PC-3 (cell line): ENCODE data around the gene ARL8A. TPM values are rescaled to one million over a fixed set of nuclear protein-coding genes. Genes with fewer than 3 reads are reported as not detected.

ENCODE experiments used
- ATAC-seq: fragments of 200-7000 bp; cut with Tn5 transposase; 2 replicates; pipeline ENCODE4 v1.9.1; 2020; ENCODE audit warnings: mild to moderate bottlenecking, moderate library complexity
- BruUV-seq: library from RNA; stranded (reverse); fragments of 400-500 nt; replicated peaks from 2 replicates; lab custom pipeline; 2021; lab: Mats Ljungman, UMichigan
- CTCF ChIA-PET: fragments of 300-600 bp; sonication (Branson Sonifier 250); formaldehyde crosslinking; loops from one replicate; lab custom pipeline; 2022; ENCODE audit warnings: antibody characterized with exemption; lab: Charles Lee
- POLR2A ChIA-PET: fragments of 300-600 bp; sonication (Branson Sonifier 250); formaldehyde crosslinking; loops from one replicate; lab custom pipeline; 2022; ENCODE audit warnings: antibody characterized with exemption; ENCODE audit not compliant: unreplicated experiment; lab: Charles Lee
- DNase-seq: peaks from one replicate; pipeline ENCODE4 v3.0.0-alpha.2; 2015
- H2AFZ ChIP-seq: fragments of 300-600 bp; sonication (generic); 2 replicates; pipeline ENCODE4 v1.6.0; 2016; ENCODE audit warnings: antibody characterized with exemption, low read length
- H3F3A ChIP-seq: fragments of 300-600 bp; sonication (generic); one replicate; pipeline ENCODE4 v1.6.0; 2017; ENCODE audit warnings: antibody characterized with exemption, low read length, control low read depth, mild to moderate bottlenecking; ENCODE audit not compliant: unreplicated experiment
- H3K27ac ChIP-seq: fragments of 300-600 bp; sonication (generic); 2 replicates; pipeline ENCODE4 v1.5.1; 2016; ENCODE audit warnings: mild to moderate bottlenecking, low read length
- H3K27me3 ChIP-seq: fragments of 300-600 bp; sonication (generic); 2 replicates; pipeline ENCODE4 v1.6.1; 2016; ENCODE audit warnings: low read length, mixed read lengths
- H3K36me3 ChIP-seq: fragments of 300-600 bp; sonication (generic); 2 replicates; pipeline ENCODE4 v1.6.1; 2016; ENCODE audit warnings: low read depth, mixed run types, low read length, mixed read lengths
- H3K4me1 ChIP-seq: fragments of 300-600 bp; sonication (generic); 2 replicates; pipeline ENCODE4 v1.5.1; 2016; ENCODE audit warnings: low read length; ENCODE audit not compliant: insufficient read depth
- H3K4me2 ChIP-seq: fragments of 300-600 bp; sonication (generic); 2 replicates; pipeline ENCODE4 v1.6.0; 2016; ENCODE audit warnings: low read length
- H3K4me3 ChIP-seq: fragments of 300-600 bp; sonication (generic); 2 replicates; pipeline ENCODE4 v1.5.1; 2016; ENCODE audit warnings: mild to moderate bottlenecking, low read length, mixed read lengths
- H3K79me2 ChIP-seq: fragments of 300-600 bp; sonication (generic); 2 replicates; pipeline ENCODE4 v1.6.1; 2017; ENCODE audit warnings: low read length, mixed read lengths
- H3K9ac ChIP-seq: fragments of 300-600 bp; sonication (generic); 2 replicates; pipeline ENCODE4 v1.6.0; 2016; ENCODE audit warnings: mild to moderate bottlenecking, low read length
- H3K9me2 ChIP-seq: fragments of 300-600 bp; sonication (generic); replicated peaks from 2 replicates; pipeline ENCODE4 v1.6.1; 2016; ENCODE audit warnings: mixed run types, low read length, mixed read lengths
- H3K9me3 ChIP-seq: fragments of 300-600 bp; sonication (generic); 2 replicates; pipeline ENCODE4 v1.6.1; 2016; ENCODE audit warnings: low read length, mixed read lengths
- H4K20me1 ChIP-seq: fragments of 300-600 bp; sonication (generic); 2 replicates; pipeline ENCODE4 v1.6.1; 2016; ENCODE audit warnings: low read length, mixed read lengths
- CTCF ChIP-seq: fragments of 300-600 bp; sonication (generic); conservative IDR thresholded peaks from 2 replicates; pipeline ENCODE4 v1.5.1; 2017; ENCODE audit warnings: antibody characterized with exemption, low read depth, mild to moderate bottlenecking, low read length
- EZH2 ChIP-seq: fragments of 300-600 bp; sonication (generic); IDR thresholded peaks from one replicate; pipeline ENCODE4 v1.6.1; 2017; ENCODE audit warnings: antibody characterized with exemption, mild to moderate bottlenecking, low read length; ENCODE audit not compliant: unreplicated experiment
- EZH2phosphoT487 ChIP-seq: fragments of 300-600 bp; sonication (generic); IDR thresholded peaks from 2 replicates; pipeline ENCODE4 v1.6.1; 2018; ENCODE audit warnings: mild to moderate bottlenecking, antibody characterized with exemption, low read length, borderline replicate concordance
- intact Hi-C: fragments of 100-400 bp; cut with micrococcal nuclease; formaldehyde crosslinking; loops from 2 replicates; pipeline ENCODE4 v1.9.0; 2023
- total RNA-seq: library from RNA; depleted of rRNA; stranded (reverse); fragments of >200 nt; gene quantifications from 2 replicates; pipeline ENCODE4 v1.2.3, GENCODE V29; 2014

The ARL8A gene
- total RNA-seq, 1 experiment from 2014 or later, result 20.4 TPM

- no peaks in the 10 kb centered on the region for H3K27me3 ChIP-seq
- DNase-seq (no peak), ATAC-seq (peak; percentile 33; the same call in 1 of the 2 replicates)
- CTCF ChIA-PET, result no interaction called here
- H3K9me2 ChIP-seq, result no peaks in the 10 kb centered on the region
- H2AFZ ChIP-seq, result no peak overlapping the region
- TF ChIP-seq EZH2 (no peak), CTCF (no peak), EZH2phosphoT487 (no peak)
- H3K4me3 ChIP-seq, result no peak overlapping the region
- H3F3A ChIP-seq, result no peaks in the 10 kb centered on the region
- H4K20me1 ChIP-seq, result no peaks in the 10 kb centered on the region
- no peak overlapping the region for H3K4me2 ChIP-seq
- POLR2A ChIA-PET, result interaction anchor here (0.6 kb wide), 1 partner anchor 120 kb away, joined by 3 read pairs; the partner anchor contains the start of gene ELF3
- BruUV-seq, result no TSS peak
- H3K79me2 ChIP-seq, result no peaks in the 10 kb centered on the region
- no peak overlapping the region for H3K9ac ChIP-seq
- intact Hi-C loops, result no loop called here
- H3K9me3 ChIP-seq, result no peaks in the 10 kb centered on the region
- H3K36me3 ChIP-seq, result no peaks in the 10 kb centered on the region
- H3K27ac ChIP-seq, result no peak overlapping the region
- H3K4me1 ChIP-seq, result no peaks in the 10 kb centered on the region
Measured at GRCh38 chr1:202130297-202130721, 14.2 kb downstream of the ARL8A start.

GRCh38 chr1:202129453-202130296 lies 14.9 kb downstream of the ARL8A start:
- no TSS peak for BruUV-seq
- Histone ChIP-seq H3K27me3 (no peaks in the 10 kb centered on the region), H3K4me1 (no peaks in the 10 kb centered on the region), H3K4me2 (no peak overlapping the region), H3K9me2 (no peaks in the 10 kb centered on the region), H3K9ac (no peak overlapping the region), H3K36me3 (no peaks in the 10 kb centered on the region), H2AFZ (no peak overlapping the region), H3K79me2 (no peaks in the 10 kb centered on the region), H3K27ac (no peak overlapping the region), H4K20me1 (no peaks in the 10 kb centered on the region), H3K9me3 (no peaks in the 10 kb centered on the region), H3K4me3 (no peak overlapping the region), H3F3A (no peaks in the 10 kb centered on the region)
- intact Hi-C loops, result no loop called here
- DNase-seq (no peak), ATAC-seq (no peak; the same call in 1 of the 2 replicates)
- POLR2A ChIA-PET, result interaction anchor here (0.6 kb wide), 1 partner anchor 120 kb away, joined by 3 read pairs; the partner anchor contains the start of gene ELF3
- CTCF ChIA-PET, result no interaction called here
- TF ChIP-seq EZH2 (no peak), CTCF (no peak), EZH2phosphoT487 (no peak)
